ENCODE measurements around the gene C2orf49.

DNA sequence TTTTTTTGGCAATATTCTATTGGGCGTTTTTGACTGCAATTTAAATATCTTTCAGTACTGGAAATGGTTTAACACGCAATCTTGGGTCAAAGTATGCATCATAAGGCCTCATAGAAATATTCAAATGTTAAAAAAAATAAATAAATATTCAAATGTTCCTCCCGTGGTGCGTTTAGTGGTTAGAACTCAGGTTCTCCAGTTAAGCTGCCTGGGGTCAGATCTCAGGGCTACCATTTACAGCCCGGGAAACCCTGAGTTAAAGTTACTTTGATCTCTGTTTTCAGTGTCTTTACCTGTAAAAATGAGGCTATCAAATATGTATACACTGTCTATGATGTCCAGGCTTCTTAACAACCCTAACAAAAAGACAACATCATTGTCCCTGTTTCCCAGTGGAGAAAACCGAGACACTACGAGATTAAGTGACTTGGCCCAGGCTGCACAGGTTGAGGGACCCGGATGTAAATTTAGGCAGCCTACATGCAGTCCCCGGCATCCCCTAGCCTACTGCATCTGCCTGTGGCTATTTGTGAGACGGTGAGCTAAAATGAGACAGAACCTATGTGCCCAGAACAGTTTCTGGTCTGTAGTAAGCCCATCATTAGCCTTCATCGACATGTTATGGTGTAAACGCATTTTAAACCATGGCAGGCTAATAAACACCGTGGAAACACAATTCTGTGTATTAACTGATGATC lies 59.8 kb downstream of the C2orf49 start:
- TF ChIP-seq CTCF (conservative IDR thresholded peaks at IDR 0.05 in 1 of 2, IDR thresholded peaks at IDR 0.05 in 1 of 2; ENCODE audit: extremely low read depth in 1 of 2, insufficient read depth in 1 of 2, low read depth in 1 of 2, low read length in 2 of 2) = no peak
- no peak for TF ChIP-seq EZH2 (IDR thresholded peaks at IDR 0.05; ENCODE audit: borderline replicate concordance, low read length)
